ENCODE data around the gene CNPPD1.
"Not testable (repeated sequence)": the region's sequence is repeated elsewhere in the genome, so short reads cannot be mapped to it uniquely, and the experiment has no call there.

Gene CNPPD1

DNA sequence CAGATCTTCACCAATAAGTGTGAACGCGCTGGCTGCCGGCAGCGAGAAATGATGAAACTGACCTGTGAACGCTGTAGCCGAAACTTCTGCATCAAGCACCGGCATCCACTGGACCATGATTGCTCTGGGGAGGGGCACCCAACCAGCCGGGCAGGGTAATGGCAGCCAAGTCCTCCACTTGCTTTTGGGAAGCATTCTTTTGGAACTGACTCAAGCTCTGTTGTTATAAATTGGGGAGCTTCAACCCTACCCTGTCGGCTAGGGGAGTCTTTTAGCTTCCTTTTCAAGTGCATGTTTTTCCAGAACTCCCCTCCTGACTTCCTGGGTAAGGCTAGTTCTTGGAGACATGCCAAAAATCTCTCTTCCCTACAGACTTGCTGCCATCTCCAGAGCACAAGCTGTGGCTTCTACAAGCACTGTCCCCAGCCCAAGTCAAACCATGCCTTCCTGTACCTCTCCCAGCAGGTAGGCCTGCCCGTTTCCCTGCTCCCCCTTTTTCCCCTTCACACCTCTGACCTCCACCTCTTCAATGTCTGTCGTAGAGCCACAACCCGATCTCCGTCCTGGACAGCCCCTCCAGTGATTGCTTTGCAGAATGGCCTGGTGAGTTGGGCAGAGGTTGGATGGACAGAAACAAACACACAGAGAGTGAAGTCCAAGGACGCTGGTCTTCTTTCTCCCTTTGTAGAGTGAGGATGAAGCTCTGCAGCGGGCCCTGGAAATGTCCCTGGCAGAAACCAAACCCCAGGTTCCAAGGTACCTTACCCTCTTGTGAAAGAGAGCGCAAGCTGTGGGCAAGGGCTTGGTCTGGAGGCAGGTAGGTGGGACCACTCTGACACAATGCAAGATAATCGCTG, 31.4 kb upstream of the CNPPD1 start:
- no peak for DNase-seq

DNA sequence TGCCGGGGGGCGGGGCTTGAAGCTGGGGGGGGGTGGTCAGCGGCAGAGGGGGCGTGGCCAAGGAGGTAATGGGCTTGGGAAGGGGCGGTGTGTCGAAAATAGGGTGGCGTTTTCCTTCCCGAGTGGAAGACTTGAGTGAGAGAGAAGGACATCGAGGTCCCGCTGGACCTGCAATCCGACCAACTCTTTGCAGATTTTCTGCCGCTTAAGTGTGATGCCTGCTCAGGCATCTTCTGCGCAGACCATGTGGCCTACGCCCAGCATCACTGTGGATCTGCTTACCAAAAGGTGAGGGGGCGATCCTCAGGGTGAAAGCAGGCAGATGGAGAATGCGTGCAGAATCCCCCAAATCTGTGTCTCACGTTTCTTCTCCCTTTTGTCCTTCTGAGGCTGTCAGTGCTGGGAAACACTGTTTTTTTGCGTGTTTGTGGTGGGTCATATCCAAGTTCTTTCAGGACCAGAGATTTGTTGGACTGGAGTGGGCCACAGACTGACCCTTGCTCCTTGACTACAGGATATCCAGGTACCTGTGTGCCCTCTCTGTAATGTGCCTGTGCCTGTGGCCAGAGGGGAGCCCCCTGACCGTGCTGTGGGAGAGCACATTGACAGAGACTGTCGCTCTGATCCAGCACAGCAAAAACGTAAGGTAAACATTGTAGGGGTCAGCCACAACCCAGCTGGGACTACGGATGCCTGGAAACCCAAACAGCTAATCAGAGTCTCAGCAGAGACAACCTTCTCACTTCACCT, 30.6 kb upstream of the CNPPD1 start:
- DNase-seq: no peak

GRCh38 chr2:219206328-219207133, 29.8 kb upstream of the CNPPD1 start, which contains the start of gene ZFAND2B:
TSS of gene ZFAND2B (plus strand) at chr2:219206782. CDS start at chr2:219206988, 206 bp downstream.
- DNase-seq: peak; percentile 92

DNA sequence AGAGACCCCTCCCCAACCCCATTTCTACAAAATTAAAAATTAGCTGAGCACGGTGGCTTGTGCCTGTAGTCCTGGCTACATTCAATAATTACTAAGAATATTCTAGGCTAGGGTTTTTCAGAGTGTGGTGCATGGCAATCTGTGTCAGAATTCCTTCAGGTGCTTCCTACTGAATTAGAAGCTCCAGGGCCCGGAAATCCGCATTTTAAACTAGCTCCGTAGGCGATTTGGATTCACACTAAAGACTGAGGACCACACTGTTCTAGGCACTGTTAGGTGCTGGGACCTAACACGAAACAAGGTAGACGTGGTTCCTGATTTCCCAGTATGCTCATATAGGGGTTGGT, 29.2 kb upstream of the CNPPD1 start:
- no peak for DNase-seq

DNA sequence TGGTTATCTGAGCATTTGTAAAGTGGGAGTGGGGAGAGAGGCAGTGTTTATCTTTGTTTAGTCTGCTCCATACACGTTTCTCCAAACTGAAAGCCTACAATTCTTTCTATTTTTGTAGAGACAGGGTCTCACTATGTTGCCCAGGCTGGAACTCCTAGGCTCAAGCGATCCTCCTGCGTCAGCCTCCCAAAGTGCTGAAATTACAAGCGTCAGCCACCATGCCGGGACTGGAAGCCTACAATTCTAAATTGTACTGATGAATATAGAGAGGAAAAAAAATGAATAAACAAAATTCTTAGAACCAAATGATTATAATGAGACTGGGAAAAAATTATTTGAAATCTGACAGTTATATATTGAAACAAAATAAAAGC, 28.4 kb upstream of the CNPPD1 start:
- no peak for DNase-seq

GRCh38 chr2:219204425-219205164, 27.9 kb upstream of the CNPPD1 start:
- DNase-seq: no peak

DNA sequence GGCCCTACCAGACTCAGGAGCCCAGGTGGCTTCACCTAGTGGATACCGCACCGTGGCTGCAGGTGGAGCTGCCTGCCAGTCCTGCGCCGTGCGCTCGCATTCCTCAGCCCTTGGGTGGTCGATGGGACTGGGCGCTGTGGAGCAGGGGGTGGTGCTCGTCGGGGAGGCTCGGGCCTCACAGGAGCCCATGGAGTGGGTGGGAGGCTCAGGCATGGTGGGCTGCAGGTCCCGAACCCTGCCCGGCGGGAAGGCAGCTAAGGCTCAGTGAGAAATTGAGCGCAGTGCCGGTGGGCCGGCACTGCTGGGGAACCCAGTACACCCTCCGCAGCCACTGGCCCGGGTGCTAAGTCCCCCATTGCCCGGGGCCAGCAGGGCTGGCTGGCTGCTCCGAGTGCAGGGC, 24.6 kb upstream of the CNPPD1 start:
- not testable (repeated sequence) for DNase-seq

DNA sequence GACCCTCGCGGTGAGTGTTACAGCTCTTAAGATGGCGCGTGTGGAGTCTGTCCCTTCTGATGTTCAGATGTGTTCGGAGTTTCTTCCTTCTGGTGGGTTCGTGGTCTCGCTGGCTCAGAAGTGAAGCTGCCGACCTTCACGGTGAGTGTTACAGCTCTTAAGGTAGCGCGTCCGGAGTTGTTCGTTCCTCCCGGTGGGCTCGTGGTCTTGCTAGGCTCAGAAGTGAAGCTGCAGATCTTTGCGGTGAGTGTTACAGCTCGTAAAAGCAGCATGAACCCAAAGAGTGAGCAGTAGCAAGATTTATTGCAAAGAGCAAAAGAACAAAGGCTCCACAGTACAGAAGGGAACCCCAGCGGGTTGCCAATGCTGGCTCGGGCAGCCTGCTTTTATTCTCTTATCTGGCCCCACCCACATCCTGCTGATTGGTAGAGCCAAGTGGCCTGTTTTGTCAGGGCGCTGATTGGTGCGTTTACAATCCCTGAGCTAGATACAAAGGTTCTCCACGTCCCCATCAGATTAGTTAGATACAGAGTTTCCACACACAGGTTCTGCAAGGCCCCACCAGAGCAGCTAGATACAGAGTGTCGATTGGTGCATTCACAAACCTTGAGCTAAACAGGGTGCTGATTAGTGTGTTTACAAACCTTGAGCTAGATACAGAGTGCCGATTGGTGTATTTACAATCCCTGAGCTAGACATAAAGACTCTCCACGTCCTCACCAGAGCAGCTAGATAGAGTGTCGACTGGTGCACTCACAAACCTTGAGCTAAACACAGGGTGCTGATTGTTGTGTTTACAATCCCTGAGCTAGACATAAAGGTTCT, 24.0 kb upstream of the CNPPD1 start:
- not testable (repeated sequence) for DNase-seq

DNA sequence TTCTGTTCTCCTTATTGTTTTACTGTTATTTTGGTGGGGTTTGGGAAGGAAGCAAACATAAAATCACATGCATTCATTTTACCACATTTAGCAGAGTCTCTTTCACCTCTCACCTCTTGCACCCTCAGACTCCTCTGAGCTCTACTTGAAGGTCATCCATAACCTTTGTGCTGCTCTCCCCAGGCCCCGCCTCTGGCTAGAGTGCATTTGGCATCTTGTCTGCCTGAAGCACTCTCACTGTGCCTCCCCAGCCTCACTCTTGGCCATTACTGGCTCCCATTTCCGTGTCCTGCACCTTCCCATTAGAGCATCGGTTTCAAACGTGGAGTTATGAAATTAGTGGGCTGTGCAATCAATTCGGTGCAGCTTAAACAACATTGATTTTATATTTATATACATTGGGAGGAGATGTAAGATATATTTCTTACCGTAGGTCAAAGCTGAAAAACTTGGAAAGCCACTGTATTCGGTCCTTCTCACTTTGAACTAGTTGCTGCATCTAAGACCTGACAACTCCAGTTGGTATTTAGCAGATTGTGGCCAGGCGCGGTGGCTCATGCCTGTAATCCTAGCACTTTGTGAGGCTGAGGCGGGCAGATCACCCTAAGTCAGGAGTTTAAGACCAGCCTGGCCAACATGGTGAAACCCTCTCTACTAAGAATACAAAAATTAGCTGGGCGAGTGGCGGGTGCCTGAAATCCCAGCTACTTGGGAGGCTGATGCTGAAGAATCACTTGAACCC, 22.9 kb upstream of the CNPPD1 start:
- no peak for DNase-seq

- DNase-seq: no peak
Observed at GRCh38 chr2:219198974-219199373, 22.2 kb upstream of the CNPPD1 start.

DNA sequence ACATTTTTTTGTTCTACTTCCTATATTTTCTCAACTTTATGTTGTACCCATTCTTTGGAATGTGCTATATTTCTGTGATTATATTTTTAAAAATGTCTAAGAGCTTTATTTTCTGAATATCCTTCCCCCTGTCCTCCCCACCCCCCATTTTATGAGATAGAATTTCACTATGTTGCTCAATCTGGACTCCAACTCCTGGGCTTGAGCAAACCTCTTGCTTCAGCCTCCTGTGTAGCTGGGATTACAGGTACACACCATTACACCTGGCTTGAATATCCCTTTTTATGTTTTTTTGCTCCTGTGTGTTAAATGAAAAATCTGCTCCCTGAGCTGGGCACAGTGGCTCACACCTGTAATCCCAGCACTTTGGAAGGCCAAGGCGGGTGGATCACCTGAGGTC, 20.7 kb upstream of the CNPPD1 start:
- DNase-seq: no peak

GRCh38 chr2:219186754-219187456, 10.2 kb upstream of the CNPPD1 start:
- no peak for DNase-seq

GRCh38 chr2:219184121-219184520, 7.4 kb upstream of the CNPPD1 start:
- no peak for DNase-seq

DNA sequence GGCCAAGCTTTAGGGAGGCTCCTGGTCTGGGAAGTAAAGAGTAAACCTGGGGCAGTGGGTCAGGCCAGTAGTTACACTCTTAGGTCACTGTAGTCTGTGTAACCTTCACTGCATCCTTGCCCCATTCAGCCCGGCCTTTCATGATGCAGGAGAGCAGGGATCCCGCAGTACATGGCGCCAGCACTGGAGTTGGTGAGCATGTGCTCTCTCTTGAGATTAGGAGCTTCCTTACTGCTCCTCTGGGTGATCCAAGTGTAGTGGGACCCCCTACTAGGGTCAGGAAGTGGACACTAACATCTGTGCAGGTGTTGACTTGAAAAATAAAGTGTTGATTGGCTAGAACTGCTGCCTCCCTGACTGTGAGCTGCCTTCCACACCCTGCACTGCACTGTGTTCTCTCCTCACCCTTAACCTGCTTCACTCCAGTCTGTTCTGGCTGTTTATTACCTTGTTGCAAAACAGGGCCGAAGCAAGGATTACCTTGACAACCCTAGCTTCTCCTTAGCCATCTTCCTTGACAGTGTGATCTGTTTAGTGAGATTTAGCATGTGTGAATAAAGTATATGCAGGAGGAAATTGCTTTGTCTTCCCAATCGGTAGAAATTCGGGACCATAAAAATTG, 6.5 kb upstream of the CNPPD1 start:
- no peak for DNase-seq

GRCh38 chr2:219182331-219183150, 5.8 kb upstream of the CNPPD1 start:
- DNase-seq: no peak

DNA sequence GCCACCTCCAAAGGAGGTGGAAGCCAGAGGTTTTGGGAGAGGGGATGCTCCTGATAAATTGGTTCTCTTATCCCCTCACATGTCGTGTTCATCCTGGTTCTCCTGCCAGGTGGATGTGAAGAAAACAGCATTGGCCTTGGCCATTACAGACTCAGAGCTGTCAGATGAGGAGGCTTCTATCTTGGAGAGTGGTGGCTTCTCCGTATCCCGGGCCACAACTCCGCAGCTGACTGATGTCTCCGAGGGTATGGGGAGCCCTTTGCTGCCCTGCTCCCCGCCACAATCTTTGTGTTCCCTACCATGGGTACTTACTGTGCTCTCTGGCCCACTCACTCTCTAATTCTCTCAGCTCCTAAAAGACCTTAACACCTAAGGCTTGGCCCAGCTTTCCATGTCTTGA, 4.8 kb upstream of the CNPPD1 start:
- no peak for DNase-seq

DNA sequence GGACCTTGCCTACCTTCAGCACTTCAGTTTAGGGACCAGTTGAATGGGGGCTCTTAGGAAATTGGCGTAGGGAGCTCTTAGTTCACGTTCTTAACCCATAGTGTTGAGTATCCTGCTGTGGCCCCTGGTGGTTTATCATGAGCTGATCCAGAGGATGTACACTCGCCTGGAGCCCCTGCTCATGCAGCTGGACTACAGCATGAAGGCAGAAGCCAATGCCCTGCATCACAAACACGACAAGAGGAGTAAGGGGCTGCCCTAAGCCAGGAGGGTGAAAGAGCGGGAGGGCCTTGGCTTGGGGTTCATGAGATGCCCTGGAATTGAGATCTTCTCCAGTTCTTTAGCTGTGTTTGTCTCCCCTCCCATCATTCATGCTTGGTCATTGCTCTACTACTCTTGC, 4.2 kb upstream of the CNPPD1 start:
- DNase-seq: no peak

DNA sequence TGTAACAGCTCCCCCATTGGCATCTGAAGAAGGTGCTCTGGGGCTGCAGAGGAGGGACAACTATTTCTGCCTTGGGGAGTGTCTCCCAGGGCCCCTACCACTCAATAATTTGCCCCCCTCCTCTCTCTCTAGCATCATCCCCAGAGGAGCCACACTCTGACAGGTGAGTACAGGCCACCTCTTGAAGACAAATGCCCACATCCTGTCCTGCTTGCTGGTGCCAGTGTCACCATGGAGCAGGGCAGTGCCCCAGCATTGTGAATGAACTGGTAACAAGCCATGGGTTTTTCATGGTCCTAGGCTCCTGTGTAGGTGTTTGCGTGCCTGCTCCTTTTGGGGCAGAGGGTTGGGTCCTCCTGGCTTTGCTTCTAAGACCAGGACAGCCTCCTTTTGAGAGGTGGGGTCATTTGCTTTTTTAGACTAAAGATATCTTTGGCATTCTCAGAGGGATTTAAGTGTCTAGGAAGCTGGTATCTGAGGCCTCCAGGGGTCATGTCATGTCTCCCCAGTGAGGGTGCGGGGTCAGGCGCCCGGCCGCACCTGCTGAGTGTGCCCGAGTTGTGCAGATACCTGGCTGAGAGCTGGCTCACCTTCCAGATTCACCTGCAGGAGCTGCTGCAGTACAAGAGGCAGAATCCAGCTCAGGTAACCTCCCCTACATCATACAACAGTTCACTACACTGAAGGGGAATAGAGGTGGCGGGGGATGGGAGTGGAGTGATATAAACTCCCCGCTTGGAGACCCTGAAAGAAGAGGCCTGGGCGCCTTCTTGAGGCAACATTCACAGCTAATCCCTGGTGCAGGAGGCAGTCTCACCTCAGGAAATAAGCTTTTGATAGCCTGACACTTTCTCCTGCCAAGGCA, 3.1 kb upstream of the CNPPD1 start:
- DNase-seq: no peak

All from COR-L47 (cell line).